Limb (tissue), 2 donors: ENCODE data around the gene NDUFA1.
"Not testable (repeated sequence)": the region's sequence is repeated elsewhere in the genome, so short reads cannot be mapped to it uniquely, and the experiment has no call there.

Experiments used
- DNase-seq, 2 donors: peaks; one replicate each; pipeline ENCODE4 v3.0.0-alpha.2; 2016; ENCODE audit errors: extremely low spot score in 2 of 2

Gene NDUFA1

DNA sequence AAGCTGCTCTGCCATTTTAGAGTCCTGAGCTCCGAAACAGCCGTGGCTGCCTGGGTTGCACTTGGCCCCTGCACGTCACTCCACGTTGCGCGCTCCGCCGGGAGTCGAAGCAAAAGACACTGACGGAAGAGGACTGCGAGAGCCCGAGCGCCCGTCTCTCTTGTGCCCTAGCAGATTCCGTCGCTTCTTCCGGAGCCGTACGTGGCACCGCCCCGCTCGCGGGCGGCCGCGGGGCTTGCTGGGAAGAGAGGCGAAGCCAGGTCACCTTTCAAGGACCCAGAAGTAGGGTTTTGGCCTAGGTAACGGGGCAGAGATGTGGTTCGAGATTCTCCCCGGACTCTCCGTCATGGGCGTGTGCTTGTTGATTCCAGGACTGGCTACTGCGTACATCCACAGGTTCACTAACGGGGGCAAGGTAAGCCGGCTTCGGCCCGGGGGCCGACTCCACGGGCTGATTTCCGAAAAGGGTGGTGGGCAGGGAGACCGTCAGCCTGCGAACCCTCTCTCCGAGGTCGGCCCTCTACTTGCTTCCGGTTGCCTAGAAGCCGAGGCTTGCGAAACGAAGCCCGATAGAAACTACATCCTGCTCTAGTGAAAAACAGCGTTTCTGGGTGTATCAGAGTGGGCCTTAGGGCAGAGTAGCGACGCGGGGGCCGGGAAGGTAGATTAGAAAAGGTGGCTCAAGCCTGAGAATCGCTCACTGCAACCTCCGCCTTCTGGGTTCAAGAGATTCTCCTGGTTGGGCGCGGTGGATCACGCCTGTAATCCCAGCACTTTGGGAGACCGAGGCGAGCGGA lies at the start of gene NDUFA1, which contains the start of gene RNF113A:
Gene NDUFA1 (plus strand): TSS at position 234 of the 797 bp plus-strand sequence. CDS start 80 bp downstream, at position 314.
Gene RNF113A (minus strand): TSS at position 135 of the 797 bp plus-strand sequence. CDS start 120 bp downstream, at position 15.
- DNase-seq, result peak; percentile 78 to 81

DNA sequence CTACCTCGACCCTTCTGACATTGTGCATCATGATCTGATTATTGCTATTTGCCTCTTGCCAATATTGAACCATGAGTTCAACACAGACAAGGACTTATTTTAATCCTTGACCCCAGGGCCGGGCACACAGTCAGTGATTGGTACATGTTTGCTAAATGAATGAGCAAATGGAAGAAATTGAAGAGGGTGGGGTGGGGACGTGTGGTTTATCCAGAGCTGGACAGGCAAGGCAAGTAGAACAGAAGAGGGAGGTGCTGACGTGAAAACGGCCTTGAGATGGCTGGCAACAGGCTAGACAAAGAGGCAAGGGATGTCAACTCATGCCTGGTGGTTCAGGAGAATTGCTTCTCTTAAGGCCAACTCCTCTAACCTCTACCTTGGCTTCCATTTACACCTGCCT lies 47.4 kb upstream of the NDUFA1 start:
- not testable (repeated sequence) for DNase-seq

DNA sequence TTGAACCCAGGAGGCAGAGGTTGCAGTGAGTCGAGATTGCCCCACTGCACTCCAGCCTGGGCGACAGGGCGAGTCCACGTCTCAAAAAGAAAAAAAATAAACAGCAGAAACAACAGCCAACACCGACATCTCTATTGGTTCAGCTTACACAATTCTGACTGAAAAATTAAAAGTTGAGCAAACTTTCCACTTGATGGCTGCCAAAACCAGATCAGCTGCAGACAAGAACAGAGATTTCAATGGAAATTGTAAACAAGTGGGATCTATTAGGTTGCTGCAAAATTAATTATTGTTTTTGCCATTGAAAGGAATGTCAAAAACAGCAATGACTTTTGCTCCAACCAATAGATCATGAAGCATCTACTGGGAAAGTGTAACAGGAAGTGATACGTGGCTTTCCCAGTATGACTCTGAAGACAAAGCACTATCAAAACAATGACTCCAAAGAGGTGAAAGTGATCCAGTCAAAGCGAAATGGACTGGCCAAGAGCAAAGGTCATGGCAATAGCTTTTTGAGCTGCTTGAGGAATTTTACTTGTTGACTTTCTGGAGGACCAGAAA lies 45.2 kb upstream of the NDUFA1 start:
- no peak for DNase-seq

DNA sequence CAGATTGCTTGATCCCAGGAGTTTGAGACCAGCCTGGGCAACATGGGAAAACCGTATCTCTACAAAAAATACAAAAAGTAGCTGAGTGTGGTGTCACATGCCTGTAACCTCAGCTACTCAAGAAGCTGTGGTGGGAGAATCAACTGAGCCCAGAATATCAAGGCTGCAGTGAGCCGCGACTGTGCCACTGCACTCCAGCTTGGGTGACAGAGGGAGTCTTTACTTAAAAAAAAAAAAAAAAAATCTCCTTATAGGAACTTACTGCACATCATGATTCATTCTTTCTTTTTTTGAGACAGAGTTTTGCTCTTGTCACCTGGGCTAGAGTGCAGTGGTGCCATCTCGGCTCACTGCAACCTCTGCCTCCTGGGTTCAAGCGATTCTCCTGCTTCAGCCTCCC lies 43.2 kb upstream of the NDUFA1 start:
- DNase-seq, result no peak

DNA sequence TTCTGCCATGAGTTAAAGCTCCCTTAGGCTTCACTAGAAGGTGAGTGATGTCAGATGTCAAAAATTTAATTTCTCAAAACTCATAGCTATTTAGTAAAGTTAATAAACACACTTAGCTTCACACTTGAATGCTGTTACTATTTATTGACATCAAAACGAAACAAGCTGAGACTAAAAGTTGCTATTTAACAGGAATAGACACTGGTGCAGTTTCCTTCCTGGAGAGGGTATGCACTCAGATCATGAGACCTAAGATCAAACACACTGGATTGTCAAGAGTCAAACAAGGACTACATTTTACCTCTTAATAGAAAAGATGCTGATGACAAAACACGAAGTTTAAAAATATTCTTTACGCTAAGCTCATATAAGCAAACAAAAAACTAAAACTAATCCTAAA lies 37.7 kb upstream of the NDUFA1 start:
- no peak for DNase-seq

DNA sequence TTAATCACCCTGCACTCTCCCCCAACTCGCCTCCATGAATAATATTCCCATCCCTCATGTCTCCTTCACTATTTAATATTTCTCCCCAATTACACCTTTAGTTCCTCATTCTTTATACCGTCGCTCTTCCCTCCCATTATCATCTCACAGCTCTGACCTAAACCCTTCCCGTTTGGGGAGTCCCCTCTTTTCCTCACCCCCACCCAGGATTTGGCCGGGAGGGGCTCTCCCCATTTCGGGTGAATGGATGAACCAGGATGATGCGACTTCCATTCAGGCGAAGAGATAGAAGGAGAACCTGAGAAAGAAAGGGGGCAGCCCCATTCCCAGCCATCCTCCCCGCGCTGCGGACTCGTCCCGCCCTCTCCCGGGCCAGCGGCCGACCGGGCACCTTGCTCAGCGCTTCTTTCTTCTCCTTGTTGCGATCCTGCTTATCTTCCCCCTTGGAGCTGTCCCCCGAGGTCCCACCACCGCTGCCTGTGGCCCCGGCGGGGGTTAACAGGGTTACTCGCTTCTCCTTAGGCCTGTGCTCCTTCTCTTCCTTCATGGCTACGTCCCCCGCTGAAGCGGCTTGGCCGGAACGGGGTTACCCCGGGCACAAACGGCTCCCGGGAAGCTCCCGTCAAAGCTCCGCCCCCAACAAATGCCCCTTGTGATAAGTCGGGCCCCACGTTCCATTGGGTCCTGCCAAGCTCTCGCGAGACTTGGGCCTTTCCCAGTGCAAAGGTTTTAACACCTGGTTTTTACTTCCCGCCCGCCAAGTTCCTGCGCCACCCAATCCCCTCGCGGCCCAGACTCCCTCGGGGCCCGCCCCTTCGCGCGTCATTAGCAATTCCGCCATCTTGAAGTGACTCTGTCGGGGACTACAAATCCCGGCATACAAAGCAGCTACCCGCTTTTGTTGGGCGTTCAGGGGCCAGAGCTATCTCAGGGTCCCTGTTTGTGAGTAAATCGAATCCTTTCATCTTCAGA lies 19.0 kb upstream of the NDUFA1 start, which contains the start of gene UPF3B:
Gene UPF3B (minus strand): TSS at position 582 of the 972 bp plus-strand sequence. CDS start 35 bp downstream, at position 547.
- peak; percentile 86 to 94 for DNase-seq

DNA sequence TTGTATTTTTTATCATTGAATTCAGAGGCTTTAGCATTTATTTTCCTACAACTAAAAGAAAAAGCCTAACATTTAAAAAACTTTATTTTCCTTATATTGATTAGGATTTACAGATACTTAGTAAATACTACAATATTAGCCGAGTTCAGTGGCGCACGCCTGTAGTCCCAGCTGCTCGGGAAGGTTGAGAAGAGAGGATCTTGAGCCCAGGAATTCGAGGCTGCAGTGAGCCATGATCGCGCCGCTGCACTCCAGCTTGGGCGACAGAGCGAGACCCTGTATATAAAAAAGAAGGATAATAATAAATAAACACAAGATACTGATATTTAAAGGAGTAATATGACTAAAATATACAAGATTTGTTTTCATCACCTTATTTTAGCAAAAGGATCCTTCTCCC lies 18.2 kb upstream of the NDUFA1 start:
- DNase-seq, result peak in 1 of 2 donors; percentile 23

DNA sequence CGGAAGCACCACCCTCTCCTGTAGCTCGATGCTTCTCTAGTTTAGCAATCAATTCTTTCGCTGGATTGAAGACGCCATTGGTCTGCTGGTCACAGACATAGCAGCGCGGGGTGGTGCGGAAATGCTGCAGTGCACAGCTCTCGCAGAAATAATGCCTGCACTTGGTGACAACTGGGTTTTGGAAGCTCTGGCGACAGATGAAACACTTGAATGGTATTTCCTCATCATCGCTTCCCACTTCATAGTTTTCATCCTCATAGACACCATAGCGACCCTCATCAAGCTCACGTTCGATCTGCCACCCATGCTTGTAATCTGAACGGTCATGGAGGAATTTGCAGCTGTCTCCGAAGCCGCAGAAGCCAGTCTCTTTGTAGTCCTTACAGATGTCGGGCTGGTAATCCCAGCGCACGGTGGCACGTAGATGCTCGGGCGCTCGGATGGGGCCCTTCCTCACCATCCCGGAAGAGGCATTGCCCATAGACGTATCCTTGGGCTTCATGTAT lies 953 bp upstream of the NDUFA1 start:
- DNase-seq, result peak in 1 of 2 donors; percentile 33

DNA sequence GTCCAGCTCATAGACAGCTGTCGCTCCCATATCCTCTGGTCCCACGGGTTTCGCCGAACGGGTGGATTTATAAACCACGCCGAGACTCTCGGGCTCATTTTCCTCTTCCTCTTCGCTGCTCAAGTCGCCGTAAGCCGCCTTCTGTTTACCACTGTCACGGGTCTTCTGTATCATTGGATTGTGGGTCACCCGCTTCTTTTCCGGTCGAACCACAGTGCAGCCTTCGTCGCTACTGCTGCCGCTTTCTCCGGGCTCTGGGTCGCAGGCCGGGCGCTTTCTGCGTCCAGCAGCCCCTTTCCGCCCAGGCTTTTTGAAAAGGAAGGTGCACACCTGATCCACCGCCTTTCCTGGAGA lies 410 bp upstream of the NDUFA1 start:
- DNase-seq, result no peak

DNA sequence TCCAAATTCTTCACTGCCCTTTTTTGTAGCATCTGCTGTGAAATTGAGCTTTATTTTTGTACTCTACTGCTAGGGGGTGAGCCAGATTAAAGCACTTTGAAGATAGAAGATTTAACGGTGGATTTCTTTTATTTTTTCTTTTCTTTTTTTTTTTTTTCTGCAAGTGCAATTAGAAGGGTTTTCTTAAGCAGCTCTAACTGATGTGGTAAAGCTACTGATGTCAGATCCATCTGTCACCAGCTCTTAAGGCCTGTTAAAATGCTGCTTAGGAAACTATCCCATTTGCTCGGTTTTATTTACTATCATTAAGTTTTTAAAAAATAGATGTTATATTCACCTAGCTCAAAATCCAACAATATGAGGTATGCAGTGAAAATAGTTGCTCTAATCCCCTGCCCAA lies 7.1 kb downstream of the NDUFA1 start:
- DNase-seq, result no peak

DNA sequence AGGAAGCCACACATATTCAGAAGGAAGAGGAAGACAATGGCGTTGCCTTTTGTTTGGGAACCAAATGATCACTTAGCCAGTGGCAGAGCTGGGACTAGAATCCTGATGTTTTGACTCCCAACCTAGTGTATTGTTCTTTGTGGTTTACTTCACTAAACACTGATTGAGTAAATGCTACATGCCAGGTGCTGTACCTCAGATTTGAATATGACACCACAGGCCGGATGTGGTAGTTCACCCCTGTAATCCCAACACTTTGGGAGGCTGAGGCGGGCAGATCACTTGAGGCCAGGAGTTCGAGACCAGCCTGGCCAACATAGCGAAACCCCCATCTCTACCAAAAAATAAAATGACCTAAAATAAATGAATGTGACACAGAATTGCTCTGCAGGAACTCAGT lies 8.4 kb downstream of the NDUFA1 start:
- no peak for DNase-seq

DNA sequence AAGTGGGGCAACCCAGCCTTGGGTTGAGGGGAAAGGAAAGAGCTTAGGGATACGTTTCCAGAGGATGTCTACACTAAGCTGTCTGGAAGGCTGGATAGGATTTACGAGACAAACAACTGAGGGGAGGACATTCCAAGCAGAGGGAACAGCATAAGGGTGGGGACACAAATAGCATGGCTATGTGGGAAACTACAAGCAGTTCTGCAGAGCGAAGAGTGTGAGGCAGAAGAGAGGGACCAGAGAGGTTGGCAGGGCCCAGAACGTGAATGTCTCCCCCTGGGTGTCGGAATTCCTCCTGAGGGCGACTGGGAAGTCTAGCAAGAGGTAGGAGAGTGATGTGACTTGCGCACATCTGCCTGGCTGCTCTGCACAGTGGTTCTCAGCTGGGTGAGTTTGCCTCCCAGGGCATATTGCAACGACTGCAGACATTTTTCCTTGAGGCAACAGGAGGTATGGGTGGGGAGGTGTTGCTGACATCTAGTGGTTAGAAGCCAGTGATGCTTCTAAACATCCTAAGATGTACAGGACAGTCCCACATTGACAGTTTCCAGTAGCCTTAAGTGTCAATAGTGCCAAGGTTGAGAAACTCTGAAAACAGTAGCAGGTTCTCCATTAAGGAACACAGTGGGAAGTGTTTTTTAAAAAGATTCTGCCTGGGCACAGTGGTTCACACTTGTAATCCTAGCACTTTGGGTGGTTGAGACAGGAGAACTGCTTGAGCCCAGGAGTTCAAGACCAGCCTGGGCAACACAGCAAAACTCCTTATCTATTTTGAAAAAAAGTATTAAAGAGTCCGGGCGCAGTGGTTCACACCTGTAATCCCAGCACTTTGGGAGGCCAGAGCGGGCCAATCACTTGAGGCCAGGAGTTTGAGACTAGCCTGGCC lies 9.2 kb downstream of the NDUFA1 start:
- DNase-seq, result peak in 1 of 2 donors; percentile 37

DNA sequence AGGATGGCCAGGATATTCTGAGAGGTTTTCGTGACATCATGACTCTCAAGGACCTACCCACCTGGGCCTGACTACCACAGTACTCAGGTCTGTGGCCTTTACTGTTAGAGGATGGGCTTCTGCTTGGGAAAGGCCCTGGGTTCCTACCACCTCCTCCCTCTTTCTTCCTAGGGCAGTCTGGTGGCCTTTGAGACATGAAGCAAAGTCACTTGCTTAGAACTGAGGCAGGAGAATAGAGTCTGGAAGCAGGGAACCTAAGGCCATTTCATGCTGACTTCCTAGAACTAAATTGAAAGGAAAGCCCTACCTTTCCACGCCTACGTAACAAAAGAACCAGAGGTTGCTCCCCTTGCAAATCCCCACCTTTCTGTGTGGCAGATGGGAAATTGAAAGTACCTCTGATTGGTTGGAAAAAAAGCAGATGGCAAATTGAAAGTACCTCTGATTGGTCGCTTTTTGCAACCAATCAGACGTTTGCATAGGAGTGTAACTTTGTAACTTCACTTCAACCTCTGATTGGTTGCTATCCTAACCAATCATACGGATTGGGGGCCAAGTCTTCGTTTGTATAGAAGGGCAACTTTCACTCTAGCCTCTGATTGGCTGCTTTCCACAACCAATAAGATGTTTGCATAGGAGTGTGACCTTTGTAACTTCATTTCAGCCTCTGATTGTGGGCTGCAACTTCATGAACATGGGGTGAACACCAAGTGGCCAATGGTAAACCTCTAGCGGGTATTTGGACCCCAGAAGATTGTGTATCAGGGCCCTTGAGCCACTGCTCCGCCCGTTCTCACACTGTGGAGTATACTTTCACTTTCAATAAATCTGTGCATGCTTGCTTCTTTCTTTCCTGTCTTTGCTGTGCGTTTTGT lies 14.2 kb downstream of the NDUFA1 start:
- DNase-seq, result no peak

DNA sequence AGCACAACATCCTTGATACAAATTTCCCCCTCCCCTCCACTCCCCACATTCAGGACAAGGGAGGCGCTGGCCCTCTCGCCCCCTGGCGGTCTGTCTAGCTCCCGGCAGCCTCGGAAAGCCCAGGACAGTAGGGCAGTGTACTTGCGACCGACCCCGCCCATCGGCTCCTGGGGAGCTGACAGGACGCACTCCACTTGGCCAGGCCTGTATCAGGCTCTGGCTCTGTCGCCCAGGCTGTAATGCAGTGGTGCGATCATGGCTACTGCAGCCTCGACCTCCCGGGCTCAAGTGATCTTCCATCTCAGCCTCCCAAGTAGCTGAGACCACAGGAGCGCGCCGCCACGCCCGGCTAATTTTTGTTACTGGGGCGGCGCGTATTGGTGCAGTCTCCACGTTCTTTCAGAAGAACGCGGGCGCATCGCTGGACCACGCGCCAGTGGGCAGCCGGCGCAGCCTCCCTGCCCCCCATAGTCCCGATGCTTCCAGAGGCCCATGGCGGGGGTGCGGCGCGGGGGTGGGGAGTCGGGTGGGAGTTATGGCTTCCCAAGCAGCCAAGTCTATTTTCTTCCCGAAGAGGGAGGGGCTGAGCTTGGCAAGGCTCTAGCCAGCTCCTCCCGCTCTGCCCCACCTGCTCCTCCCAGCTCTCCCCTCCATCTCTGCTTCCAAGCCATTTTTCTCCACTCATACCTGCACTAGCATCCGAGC lies 16.2 kb downstream of the NDUFA1 start:
- DNase-seq, result peak in 1 of 2 donors; percentile 56

DNA sequence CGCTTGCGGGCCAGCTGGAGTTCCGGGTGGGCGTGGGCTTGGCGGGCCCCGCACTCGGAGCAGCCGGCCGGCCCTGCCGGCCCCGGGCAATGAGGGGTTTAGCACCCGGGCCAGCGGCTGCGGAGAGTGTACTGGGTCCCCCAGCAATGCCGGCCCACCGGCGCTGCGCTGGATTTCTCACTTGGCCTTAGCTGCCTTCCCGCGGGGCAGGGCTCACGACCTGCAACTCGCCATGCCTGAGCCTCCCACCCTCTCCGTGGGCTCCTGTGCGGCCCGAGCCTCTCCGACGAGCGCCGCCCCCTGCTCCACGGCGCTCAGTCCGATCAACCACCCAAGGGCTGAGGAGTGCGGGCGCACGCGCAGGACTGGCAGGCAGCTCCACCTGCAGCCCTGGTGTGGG lies 19.0 kb downstream of the NDUFA1 start:
- not testable (repeated sequence) for DNase-seq

DNA sequence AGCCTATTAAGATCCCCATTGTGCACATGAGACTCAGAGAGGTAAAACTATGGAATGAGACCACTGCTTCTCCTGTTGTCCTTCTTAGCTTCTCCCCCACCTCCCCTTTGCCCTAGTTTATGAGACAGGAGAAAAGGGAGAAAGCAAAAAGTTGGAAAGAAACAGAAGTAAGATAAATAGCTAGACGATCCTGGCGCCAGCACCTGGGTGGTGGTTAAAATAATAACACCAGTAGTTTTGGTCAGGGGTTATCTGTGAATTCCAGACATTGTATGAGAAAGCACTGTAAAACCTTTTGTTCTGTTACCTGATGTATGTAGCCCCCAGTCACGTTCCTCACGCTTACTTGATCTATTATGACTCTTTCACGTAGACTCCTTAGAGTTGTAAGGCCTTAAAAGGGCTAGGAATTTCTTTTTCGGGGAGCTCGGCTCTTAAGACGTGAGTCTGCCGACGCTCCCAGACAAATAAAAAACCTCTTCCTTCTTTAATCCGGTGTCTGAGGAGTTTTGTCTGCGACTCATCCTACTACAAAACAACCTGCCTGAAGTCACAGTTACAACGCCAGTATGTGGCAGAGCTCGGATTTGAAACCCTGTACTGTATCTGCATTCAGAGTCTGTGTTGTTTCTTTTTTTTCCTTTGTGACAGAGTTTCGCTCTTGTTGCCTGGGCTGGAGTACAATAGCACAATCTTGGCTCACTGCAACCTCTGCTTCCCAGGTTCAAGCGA lies 20.5 kb downstream of the NDUFA1 start:
- not testable (repeated sequence) for DNase-seq

DNA sequence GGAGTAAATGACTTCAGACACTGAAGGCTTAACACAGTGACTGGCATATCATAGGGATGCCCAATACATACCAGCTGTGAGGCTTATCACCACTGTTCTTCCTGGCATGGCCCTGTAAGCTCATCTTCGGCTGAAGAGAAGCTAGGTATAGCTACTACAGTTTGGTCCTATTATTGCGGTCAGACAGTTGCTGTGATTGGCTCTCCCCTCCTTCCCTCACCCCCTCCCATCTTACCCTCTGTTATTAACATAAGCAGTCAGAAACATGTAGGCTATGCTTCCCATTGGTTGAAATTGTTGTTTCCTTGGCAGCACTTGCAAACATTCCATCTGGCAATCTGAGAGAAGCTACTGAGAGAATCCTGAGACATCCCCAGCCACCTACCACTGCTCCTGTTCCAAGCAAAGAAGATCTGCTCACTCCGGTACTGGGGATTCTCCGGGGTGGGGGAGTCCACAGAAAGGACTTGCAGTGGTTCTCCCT lies 24.3 kb downstream of the NDUFA1 start, which contains the start of gene AKAP14:
Gene AKAP14 (plus strand): TSS at position 51 of the 484 bp plus-strand sequence. CDS start 7,331 bp downstream, outside the sequence.
- no peak for DNase-seq

DNA sequence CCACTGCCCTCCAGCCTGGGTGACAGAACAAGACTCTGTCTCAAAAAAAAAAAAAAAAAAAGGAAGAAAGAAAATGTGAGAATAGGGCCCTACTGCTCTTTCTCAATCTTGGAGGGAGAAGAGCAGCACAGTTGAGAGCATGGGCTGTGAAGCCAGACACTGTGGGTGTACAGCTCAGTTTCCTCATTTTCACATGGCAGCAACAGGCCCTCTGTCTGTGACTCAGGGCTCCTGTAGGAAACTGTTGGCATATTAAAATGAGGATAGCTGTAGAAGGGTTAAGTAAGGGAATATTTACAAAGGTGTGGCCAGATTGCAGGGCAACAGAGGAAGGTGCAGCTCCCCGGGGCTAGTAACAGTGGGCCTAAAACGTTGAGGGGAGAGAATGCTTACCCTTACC lies 27.5 kb downstream of the NDUFA1 start:
- no peak for DNase-seq
